ENCODE results near the gene TMEM150B.

The TMEM150B gene

DNA sequence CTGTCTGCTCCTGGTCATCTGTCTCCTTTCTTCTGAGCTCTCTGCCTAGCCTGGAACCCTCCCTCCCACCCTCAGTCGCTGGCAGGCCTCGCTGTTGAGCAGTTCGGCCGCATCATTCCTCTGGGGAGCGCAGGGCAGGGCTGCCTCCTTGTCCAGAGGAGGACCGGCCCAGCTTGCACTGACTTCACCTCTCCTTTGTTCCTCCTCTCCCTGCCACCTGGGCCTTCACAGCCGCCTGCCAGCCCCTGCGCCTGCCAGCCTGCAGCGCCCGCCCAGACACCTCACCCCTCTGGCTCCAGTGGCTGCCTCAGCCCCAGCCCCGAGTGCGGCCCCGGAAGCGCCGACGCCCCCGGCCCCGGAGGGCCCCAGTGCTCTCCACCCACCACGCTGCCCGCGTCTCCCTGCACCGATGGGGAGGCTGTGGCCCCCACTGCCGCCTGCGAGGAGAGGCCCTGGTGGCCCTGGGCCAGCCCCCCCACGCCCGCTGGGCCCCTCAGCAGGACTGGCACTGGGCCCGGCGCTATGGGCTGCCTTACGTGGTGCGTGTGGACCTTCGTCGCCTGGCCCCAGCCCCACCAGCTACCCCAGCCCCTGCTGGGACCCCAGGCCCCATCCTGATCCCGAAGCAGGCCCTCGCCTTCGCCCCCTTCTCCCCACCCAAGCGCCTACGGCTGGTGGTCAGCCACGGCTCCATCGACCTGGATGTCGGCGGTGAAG lies 21.7 kb upstream of the TMEM150B start:
- TF ChIP-seq, protein P1, sequence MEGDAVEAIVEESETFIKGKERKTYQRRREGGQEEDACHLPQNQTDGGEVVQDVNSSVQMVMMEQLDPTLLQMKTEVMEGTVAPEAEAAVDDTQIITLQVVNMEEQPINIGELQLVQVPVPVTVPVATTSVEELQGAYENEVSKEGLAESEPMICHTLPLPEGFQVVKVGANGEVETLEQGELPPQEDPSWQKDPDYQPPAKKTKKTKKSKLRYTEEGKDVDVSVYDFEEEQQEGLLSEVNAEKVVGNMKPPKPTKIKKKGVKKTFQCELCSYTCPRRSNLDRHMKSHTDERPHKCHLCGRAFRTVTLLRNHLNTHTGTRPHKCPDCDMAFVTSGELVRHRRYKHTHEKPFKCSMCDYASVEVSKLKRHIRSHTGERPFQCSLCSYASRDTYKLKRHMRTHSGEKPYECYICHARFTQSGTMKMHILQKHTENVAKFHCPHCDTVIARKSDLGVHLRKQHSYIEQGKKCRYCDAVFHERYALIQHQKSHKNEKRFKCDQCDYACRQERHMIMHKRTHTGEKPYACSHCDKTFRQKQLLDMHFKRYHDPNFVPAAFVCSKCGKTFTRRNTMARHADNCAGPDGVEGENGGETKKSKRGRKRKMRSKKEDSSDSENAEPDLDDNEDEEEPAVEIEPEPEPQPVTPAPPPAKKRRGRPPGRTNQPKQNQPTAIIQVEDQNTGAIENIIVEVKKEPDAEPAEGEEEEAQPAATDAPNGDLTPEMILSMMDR (IDR thresholded peaks at IDR 0.05; ENCODE audit: low read depth, low read length) = no peak
- Histone ChIP-seq H3K27me3 (ENCODE audit: insufficient read depth, low read depth, severe bottlenecking) (no peaks in the 10 kb centered on the region), H3K9me3 (ENCODE audit: severe bottlenecking) (no peaks in the 10 kb centered on the region), H3K27ac (no peak overlapping the region), H3K4me3 (ENCODE audit: low read depth, low read length) (no peak overlapping the region), H3K36me3 (peaks cover 49% of the 10 kb centered on the region)
- no peak for DNase-seq

DNA sequence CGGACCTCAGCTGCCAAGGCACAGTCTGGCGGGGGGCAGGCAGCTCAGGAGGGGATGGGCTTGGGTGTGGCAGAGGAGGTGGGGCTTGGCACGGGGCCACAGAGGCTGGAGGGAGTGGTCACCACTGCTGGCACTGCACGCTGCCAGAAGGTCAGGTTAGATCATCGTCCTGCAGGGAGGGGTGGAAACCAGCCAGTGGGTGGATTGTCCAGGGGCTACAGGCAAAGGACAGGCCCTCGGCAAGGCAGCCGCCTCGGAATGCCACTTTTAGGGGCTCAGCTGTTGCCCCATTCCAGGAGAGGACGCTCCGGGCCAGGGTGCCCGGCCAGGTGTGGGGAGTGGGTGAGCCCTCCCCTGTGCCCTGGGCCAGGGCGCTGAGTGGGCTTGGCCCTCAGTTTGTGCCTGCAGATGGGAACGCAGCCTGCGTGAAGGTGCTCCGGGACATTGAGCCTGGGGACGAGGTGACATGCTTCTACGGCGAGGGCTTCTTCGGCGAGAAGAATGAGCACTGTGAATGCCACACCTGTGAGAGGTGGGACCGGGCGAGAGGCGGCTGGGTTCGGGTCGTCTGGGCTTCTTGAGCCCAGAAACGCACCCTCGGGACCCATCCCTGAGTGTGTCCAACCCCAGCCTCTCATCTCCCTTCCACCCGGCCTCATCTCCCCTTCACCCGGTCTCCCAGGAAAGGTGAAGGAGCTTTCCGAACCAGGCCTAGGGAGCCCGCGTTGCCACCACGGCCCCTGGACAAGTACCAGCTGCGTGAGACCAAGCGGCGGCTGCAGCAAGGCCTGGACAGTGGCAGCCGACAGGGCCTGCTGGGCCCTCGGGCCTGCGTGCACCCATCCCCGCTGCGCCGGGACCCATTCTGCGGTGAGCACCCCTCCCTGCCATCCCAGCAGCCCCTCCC lies 20.9 kb upstream of the TMEM150B start:
- Histone ChIP-seq H3K9me3 (ENCODE audit: severe bottlenecking) (no peaks in the 10 kb centered on the region), H3K27ac (no peak overlapping the region), H3K4me3 (ENCODE audit: low read depth, low read length) (no peak overlapping the region), H3K27me3 (ENCODE audit: insufficient read depth, low read depth, severe bottlenecking) (no peaks in the 10 kb centered on the region), H3K36me3 (peaks cover 54% of the 10 kb centered on the region)
- TF ChIP-seq, protein P1 (IDR thresholded peaks at IDR 0.05; ENCODE audit: low read depth, low read length) = no peak
- peak; percentile 38 for DNase-seq

DNA sequence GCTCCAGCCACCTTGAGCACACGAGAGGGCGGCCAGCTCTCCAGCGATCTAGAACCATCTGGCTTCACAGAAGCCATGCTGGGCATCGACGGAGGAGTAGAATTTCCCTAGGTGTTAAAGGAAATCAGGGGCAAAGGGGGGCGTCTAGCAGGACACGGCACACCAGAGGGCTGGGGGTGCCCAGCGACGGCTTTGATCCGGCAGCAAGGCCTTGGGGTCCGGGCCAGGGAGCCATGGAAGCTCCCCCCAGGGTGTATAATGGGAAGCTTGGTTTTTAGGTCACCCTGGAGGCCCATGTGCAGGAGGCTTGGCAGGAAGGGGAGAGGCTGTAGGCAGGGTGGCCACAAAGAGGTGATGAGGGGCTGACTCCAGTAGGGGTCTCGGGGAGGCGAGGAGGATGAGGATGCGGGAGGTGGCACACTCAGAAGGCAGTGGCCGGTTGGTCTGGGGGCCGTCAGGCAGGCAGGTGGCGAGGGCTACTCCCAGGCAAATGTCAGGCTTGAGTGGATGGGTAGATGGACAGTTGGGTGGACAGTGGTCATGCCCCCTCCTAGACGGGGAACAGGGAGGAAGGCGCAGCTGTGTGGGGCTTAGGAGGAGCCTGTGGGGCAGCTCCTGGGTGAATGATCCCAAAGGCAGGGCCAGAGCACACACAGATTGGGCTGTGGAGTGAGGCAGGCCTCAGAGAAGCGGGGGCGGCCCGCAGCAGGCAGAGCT lies 20.1 kb upstream of the TMEM150B start:
- H3K27ac ChIP-seq = peak overlapping the region; percentile 54
- no peaks in the 10 kb centered on the region for H3K27me3 ChIP-seq (ENCODE audit: insufficient read depth, low read depth, severe bottlenecking)
- TF ChIP-seq, protein P1 (IDR thresholded peaks at IDR 0.05; ENCODE audit: low read depth, low read length) = no peak
- DNase-seq = no peak
- peaks cover 53% of the 10 kb centered on the region for H3K36me3 ChIP-seq
- H3K9me3 ChIP-seq (ENCODE audit: severe bottlenecking) = no peaks in the 10 kb centered on the region
- no peak overlapping the region for H3K4me3 ChIP-seq (ENCODE audit: low read depth, low read length)

DNA sequence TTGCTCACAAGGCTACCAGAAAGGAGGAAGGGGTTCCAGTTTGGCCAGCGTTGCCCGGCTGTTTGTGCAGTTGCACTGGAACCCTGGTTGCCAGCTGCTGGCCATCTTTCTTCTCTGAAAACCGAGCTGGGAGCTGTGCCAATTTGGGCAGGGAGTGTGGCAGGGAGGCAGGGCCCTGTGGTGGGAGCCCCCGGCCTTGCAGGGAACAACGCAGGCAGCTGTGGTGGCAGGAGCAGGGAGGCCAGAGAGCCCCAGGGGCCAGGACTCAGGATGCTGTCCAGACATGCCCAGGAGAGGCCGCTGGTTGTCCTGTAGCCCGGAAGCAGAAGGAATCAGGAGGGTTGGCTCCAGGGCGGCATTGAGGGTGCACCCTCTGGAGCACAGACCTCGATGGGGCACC lies 19.3 kb upstream of the TMEM150B start:
- no peaks in the 10 kb centered on the region for H3K27me3 ChIP-seq (ENCODE audit: insufficient read depth, low read depth, severe bottlenecking)
- no peak overlapping the region for H3K4me3 ChIP-seq (ENCODE audit: low read depth, low read length)
- no peak for DNase-seq
- peak overlapping the region; percentile 54 for H3K27ac ChIP-seq
- TF ChIP-seq, protein P1 (IDR thresholded peaks at IDR 0.05; ENCODE audit: low read depth, low read length) = no peak
- peaks cover 48% of the 10 kb centered on the region for H3K36me3 ChIP-seq
- no peaks in the 10 kb centered on the region for H3K9me3 ChIP-seq (ENCODE audit: severe bottlenecking)

DNA sequence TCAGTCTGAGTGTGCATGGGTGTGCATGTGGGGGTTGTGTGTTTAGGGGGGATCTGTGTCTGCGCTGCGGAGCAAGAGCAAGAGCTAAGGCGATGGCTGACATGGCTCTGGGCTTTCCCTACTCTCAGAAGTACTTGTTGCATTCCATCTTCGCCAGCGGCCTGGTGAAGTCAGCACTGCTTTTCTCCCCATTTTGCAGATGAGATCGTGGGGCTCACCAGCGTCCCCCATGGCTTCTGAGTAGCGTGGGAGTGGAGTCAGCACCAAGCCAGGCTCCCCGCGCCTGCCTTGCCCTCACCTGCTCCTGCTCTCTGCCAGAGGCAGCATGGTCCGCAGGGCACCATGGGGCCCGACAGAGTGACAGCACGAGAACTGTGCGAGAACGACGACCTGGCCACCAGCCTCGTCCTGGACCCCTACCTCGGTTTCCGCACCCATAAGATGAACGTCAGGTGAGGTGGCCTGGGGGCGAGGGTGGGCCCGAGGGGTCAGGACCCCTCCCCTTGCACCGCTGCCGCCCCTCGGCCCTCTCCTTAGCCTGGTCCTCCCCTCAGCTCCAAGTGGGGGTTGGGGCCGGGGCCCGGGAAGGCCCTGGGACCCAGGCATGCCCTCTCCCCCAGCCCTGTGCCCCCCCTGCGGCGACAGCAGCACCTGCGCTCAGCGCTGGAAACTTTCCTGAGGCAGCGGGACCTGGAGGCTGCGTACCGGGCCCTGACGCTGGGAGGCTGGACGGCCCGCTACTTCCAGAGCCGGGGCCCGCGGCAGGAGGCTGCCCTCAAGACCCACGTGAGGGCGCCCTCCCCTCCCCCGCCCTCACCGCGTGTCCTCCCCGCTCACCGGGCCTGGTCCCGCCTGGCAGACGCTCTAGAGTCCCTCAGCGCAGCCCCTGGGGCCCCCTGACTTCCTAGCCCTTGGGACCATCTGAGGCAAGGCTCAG lies 16.7 kb upstream of the TMEM150B start:
- Histone ChIP-seq H3K9me3 (ENCODE audit: severe bottlenecking) (no peaks in the 10 kb centered on the region), H3K36me3 (peaks cover 43% of the 10 kb centered on the region), H3K27ac (peak overlapping the region; percentile 56), H3K27me3 (ENCODE audit: insufficient read depth, low read depth, severe bottlenecking) (no peaks in the 10 kb centered on the region), H3K4me3 (ENCODE audit: low read depth, low read length) (peak overlapping the region; percentile 33)
- TF ChIP-seq, protein P1 (IDR thresholded peaks at IDR 0.05; ENCODE audit: low read depth, low read length) = no peak
- no peak for DNase-seq
